ENCODE results near the gene MARVELD3.
A peak's percentile ranks its signal among the peaks of the same experiment; 100 is the strongest.
"Not testable (repeated sequence)": the region's sequence is repeated elsewhere in the genome, so short reads cannot be mapped to it uniquely, and the experiment has no call there.

MARVELD3 gene

GRCh38 chr16:71600822-71601221, 25.2 kb upstream of the MARVELD3 start:
- H3K27me3 ChIP-seq (ENCODE audit: low read depth) = peaks cover 4% of the 10 kb centered on the region; the same call in 1 of the 2 replicates
- no peaks in the 10 kb centered on the region for H3K36me3 ChIP-seq (replicated peaks)
- in situ Hi-C loops (cut with MboI; ENCODE audit: low sequenced_read_pairs) = loop anchor here (25.0 kb wide), 1 partner anchor 189 kb away; no protein-coding TSS in a partner anchor
- no peaks in the 10 kb centered on the region for H3K9me3 ChIP-seq
- H3K4me1 ChIP-seq = no peaks in the 10 kb centered on the region
- DNase-seq (ENCODE audit: low spot score in 2 of 2) = no peak
- no peak overlapping the region for H3K4me3 ChIP-seq

GRCh38 chr16:71609066-71609465, 16.9 kb upstream of the MARVELD3 start:
- in situ Hi-C loops (cut with MboI; ENCODE audit: low sequenced_read_pairs) = loop anchor here (25.0 kb wide), 1 partner anchor 197 kb away; no protein-coding TSS in a partner anchor
- Histone ChIP-seq H3K9me3 (no peaks in the 10 kb centered on the region), H3K27me3 (ENCODE audit: low read depth) (peaks cover 8% of the 10 kb centered on the region; the same call in 1 of the 2 replicates), H3K36me3 (replicated peaks) (no peaks in the 10 kb centered on the region), H3K4me1 (peaks cover 5% of the 10 kb centered on the region; the same call in 1 of the 2 replicates), H3K4me3 (no peak overlapping the region)
- DNase-seq (ENCODE audit: low spot score in 2 of 2) = peak; percentile 31 to 83

- no peaks in the 10 kb centered on the region for H3K36me3 ChIP-seq (replicated peaks)
- DNase-seq (ENCODE audit: low spot score in 2 of 2) = no peak
- H3K27me3 ChIP-seq (ENCODE audit: low read depth) = peaks cover 8% of the 10 kb centered on the region; the same call in 1 of the 2 replicates
- no peaks in the 10 kb centered on the region for H3K9me3 ChIP-seq
- no peak overlapping the region for H3K4me3 ChIP-seq
- H3K4me1 ChIP-seq = peaks cover 5% of the 10 kb centered on the region; the same call in 1 of the 2 replicates
- in situ Hi-C loops (cut with MboI; ENCODE audit: low sequenced_read_pairs) = loop anchor here (25.0 kb wide), 1 partner anchor 198 kb away; no protein-coding TSS in a partner anchor
These were observed 15.5 kb upstream of the MARVELD3 start for GRCh38 chr16:71610447-71610846.

- DNase-seq (ENCODE audit: low spot score in 2 of 2) = peak; percentile 62 to 91
- H3K27me3 ChIP-seq (ENCODE audit: low read depth) = peaks cover 8% of the 10 kb centered on the region; the same call in 1 of the 2 replicates
- H3K9me3 ChIP-seq = no peaks in the 10 kb centered on the region
- H3K4me1 ChIP-seq = peaks cover 5% of the 10 kb centered on the region; the same call in 1 of the 2 replicates
- no peaks in the 10 kb centered on the region for H3K36me3 ChIP-seq (replicated peaks)
- in situ Hi-C loops (cut with MboI; ENCODE audit: low sequenced_read_pairs) = loop anchor here (25.0 kb wide), 1 partner anchor 199 kb away; no protein-coding TSS in a partner anchor
- no peak overlapping the region for H3K4me3 ChIP-seq
These were observed 14.8 kb upstream of the MARVELD3 start for GRCh38 chr16:71610936-71611871.

GRCh38 chr16:71614956-71615355, 11.0 kb upstream of the MARVELD3 start:
- not testable (repeated sequence) for H3K4me3 ChIP-seq; H3K9me3 ChIP-seq; H3K36me3 ChIP-seq (replicated peaks); H3K4me1 ChIP-seq; H3K27me3 ChIP-seq (ENCODE audit: low read depth); DNase-seq (ENCODE audit: low spot score in 2 of 2)
- in situ Hi-C loops (cut with MboI; ENCODE audit: low sequenced_read_pairs) = loop anchor here (25.0 kb wide), 1 partner anchor 203 kb away; no protein-coding TSS in a partner anchor

- H3K4me3 ChIP-seq = no peak overlapping the region
- no peaks in the 10 kb centered on the region for H3K9me3 ChIP-seq
- no peaks in the 10 kb centered on the region for H3K4me1 ChIP-seq
- H3K36me3 ChIP-seq (replicated peaks) = no peaks in the 10 kb centered on the region
- in situ Hi-C loops (cut with MboI; ENCODE audit: low sequenced_read_pairs) = loop anchor here (25.0 kb wide), 1 partner anchor 206 kb away; no protein-coding TSS in a partner anchor
- peaks cover 2% of the 10 kb centered on the region for H3K27me3 ChIP-seq (ENCODE audit: low read depth)
- DNase-seq (ENCODE audit: low spot score in 2 of 2) = no peak
These were observed 7.6 kb upstream of the MARVELD3 start for GRCh38 chr16:71618429-71618828.

- no peaks in the 10 kb centered on the region for H3K36me3 ChIP-seq (replicated peaks)
- H3K4me1 ChIP-seq = no peaks in the 10 kb centered on the region
- H3K4me3 ChIP-seq = no peak overlapping the region
- no peaks in the 10 kb centered on the region for H3K9me3 ChIP-seq
- no peak for DNase-seq (ENCODE audit: low spot score in 2 of 2)
- H3K27me3 ChIP-seq (ENCODE audit: low read depth) = peaks cover 6% of the 10 kb centered on the region; the same call in 1 of the 2 replicates
- in situ Hi-C loops (cut with MboI; ENCODE audit: low sequenced_read_pairs) = loop anchor here (25.0 kb wide), 1 partner anchor 210 kb away; no protein-coding TSS in a partner anchor
These were observed 3.9 kb upstream of the MARVELD3 start for GRCh38 chr16:71622088-71622487.

- DNase-seq (ENCODE audit: low spot score in 2 of 2) = no peak
- Histone ChIP-seq H3K4me3 (no peak overlapping the region), H3K9me3 (no peaks in the 10 kb centered on the region), H3K4me1 (peaks cover 6% of the 10 kb centered on the region), H3K36me3 (replicated peaks) (no peaks in the 10 kb centered on the region), H3K27me3 (ENCODE audit: low read depth) (0 out of 2 replicates have a peak, but pooled peaks cover 6% of the 10 kb centered on the region)
- in situ Hi-C loops (cut with MboI; ENCODE audit: low sequenced_read_pairs) = loop anchor here (25.0 kb wide), 1 partner anchor 211 kb away; no protein-coding TSS in a partner anchor
These were observed 2.4 kb upstream of the MARVELD3 start for GRCh38 chr16:71623597-71623996.

- no peak for DNase-seq (ENCODE audit: low spot score in 2 of 2)
- H3K9me3 ChIP-seq = no peaks in the 10 kb centered on the region
- in situ Hi-C loops (cut with MboI; ENCODE audit: low sequenced_read_pairs) = no loop called here
- no peak overlapping the region; the same call in 1 of the 2 replicates for H3K4me3 ChIP-seq
- peaks cover 6% of the 10 kb centered on the region for H3K4me1 ChIP-seq
- H3K27me3 ChIP-seq (ENCODE audit: low read depth) = 0 out of 2 replicates have a peak, but pooled peaks cover 6% of the 10 kb centered on the region
- no peaks in the 10 kb centered on the region for H3K36me3 ChIP-seq (replicated peaks)
These were observed 702 bp upstream of the MARVELD3 start for GRCh38 chr16:71625113-71625850.

GRCh38 chr16:71626858-71627213, 852 bp downstream of the MARVELD3 start:
- Histone ChIP-seq H3K9me3 (no peaks in the 10 kb centered on the region), H3K27me3 (ENCODE audit: low read depth) (0 out of 2 replicates have a peak, but pooled peaks cover 6% of the 10 kb centered on the region), H3K4me1 (peaks cover 6% of the 10 kb centered on the region), H3K4me3 (peak overlapping the region; percentile 48), H3K36me3 (replicated peaks) (no peaks in the 10 kb centered on the region)
- in situ Hi-C loops (cut with MboI; ENCODE audit: low sequenced_read_pairs) = no loop called here
- peak in 1 of 2 experiments; percentile 20 for DNase-seq (ENCODE audit: low spot score in 2 of 2)

- Histone ChIP-seq H3K4me1 (peaks cover 6% of the 10 kb centered on the region), H3K9me3 (no peaks in the 10 kb centered on the region), H3K36me3 (replicated peaks) (no peaks in the 10 kb centered on the region), H3K27me3 (ENCODE audit: low read depth) (0 out of 2 replicates have a peak, but pooled peaks cover 6% of the 10 kb centered on the region), H3K4me3 (no peak overlapping the region)
- peak; percentile 66 to 77 for DNase-seq (ENCODE audit: low spot score in 2 of 2)
- in situ Hi-C loops (cut with MboI; ENCODE audit: low sequenced_read_pairs) = no loop called here
These were observed 1.8 kb downstream of the MARVELD3 start for GRCh38 chr16:71627731-71628181.

GRCh38 chr16:71628810-71629209, 2.8 kb downstream of the MARVELD3 start:
- Histone ChIP-seq H3K9me3 (no peaks in the 10 kb centered on the region), H3K4me1 (peaks cover 6% of the 10 kb centered on the region), H3K4me3 (no peak overlapping the region), H3K27me3 (ENCODE audit: low read depth) (0 out of 2 replicates have a peak, but pooled peaks cover under 1% of the 10 kb centered on the region), H3K36me3 (replicated peaks) (no peaks in the 10 kb centered on the region)
- in situ Hi-C loops (cut with MboI; ENCODE audit: low sequenced_read_pairs) = no loop called here
- DNase-seq (ENCODE audit: low spot score in 2 of 2) = no peak

Data from HAP-1 (cell line).